Naive B cell (primary cell): Measurements from ENCODE around the gene NR4A3. TPM values are rescaled to one million over a fixed set of nuclear protein-coding genes. Genes with fewer than 3 reads are reported as not detected.
"Not testable (repeated sequence)": the region's sequence is repeated elsewhere in the genome, so short reads cannot be mapped to it uniquely, and the experiment has no call there.

Experiments
- ATAC-seq, 2 donors: fragments of 150-1000 bp; cut with Tn5 transposase; 2 replicates each; pipeline ENCODE4 v1.10.0; 2021; ENCODE audit warnings: low read depth in 2 of 2, mild to moderate bottlenecking in 2 of 2, moderate library complexity in 2 of 2
- DNase-seq: peaks from one replicate; pipeline ENCODE4 v3.0.0; 2022
- H3K27ac Mint-ChIP-seq, 6 donors: one replicate each; pipeline ENCODE4 v1.8.0; 2020 to 2022; ENCODE audit warnings: mild to moderate bottlenecking in 6 of 6, mixed read lengths in 6 of 6, moderate library complexity in 5 of 6, inconsistent platforms in 2 of 6
- H3K27me3 Mint-ChIP-seq, 3 donors: one replicate each; pipeline ENCODE4 v1.8.0; 2021 to 2022; ENCODE audit warnings: mixed read lengths in 3 of 3, mild to moderate bottlenecking in 1 of 3
- H3K36me3 Mint-ChIP-seq, 2 donors: one replicate each; pipeline ENCODE4 v1.8.0; 2020 to 2022; ENCODE audit warnings: mixed read lengths in 2 of 2, inconsistent platforms in 1 of 2, mild to moderate bottlenecking in 1 of 2
- H3K4me1 Mint-ChIP-seq, 3 donors: one replicate each; pipeline ENCODE4 v1.8.0; 2020 to 2022; ENCODE audit warnings: mixed read lengths in 3 of 3, inconsistent platforms in 1 of 3, mild to moderate bottlenecking in 1 of 3, moderate library complexity in 1 of 3
- H3K4me3 Mint-ChIP-seq, 8 donors: one replicate each; pipeline ENCODE4 v1.8.0; 2020 to 2022; ENCODE audit warnings: mild to moderate bottlenecking in 8 of 8, mixed read lengths in 8 of 8, moderate library complexity in 8 of 8, inconsistent platforms in 2 of 8
- H3K9me3 Mint-ChIP-seq, 7 donors: one replicate each; pipeline ENCODE4 v1.8.0; 2020 to 2022; ENCODE audit warnings: mixed read lengths in 7 of 7, mild to moderate bottlenecking in 5 of 7, inconsistent platforms in 2 of 7, moderate library complexity in 1 of 7
- polyA plus RNA-seq, 6 donors: library from polyadenylated mRNA; unstranded; fragments of 300-500 nt; fragmentation: Illumina TruSeq; gene quantifications; one replicate each; pipeline ENCODE4 v1.2.3, GENCODE V29; 2021; ENCODE audit warnings: low read depth in 6 of 6

NR4A3 gene
- 1 to 10 TPM; 1.3 to 5.2 (median 2.5) TPM for polyA plus RNA-seq

GRCh38 chr9:99821396-99822108 lies at the start of gene NR4A3:
Gene NR4A3 (plus strand): TSS chr9:99821885. CDS start chr9:99828043, 6,158 bp downstream.
- H3K9me3 Mint-ChIP-seq: no peaks in the 10 kb centered on the region
- H3K27me3 Mint-ChIP-seq: peaks cover 44 to 49% (median 47%) of the 10 kb centered on the region in 3 donors
- H3K27ac Mint-ChIP-seq: peak within 1 kb of the TSS; percentile 97 to 100 (median 100)
- peak within 1 kb of the TSS; percentile 92 to 100 (median 98) for H3K4me3 Mint-ChIP-seq
- DNase-seq: peak; percentile 93
- no peaks in the 10 kb centered on the region for H3K36me3 Mint-ChIP-seq
- ATAC-seq: peak; percentile 29 to 33
- H3K4me1 Mint-ChIP-seq: peaks cover 54 to 74% (median 65%) of the 10 kb centered on the region in 3 donors

GRCh38 chr9:99773468-99774138 lies 48.1 kb upstream of the NR4A3 start:
- no peak overlapping the region for H3K4me3 Mint-ChIP-seq
- DNase-seq (no peak), ATAC-seq (no peak)
- H3K9me3 Mint-ChIP-seq: no peaks in the 10 kb centered on the region
- peaks cover 0 to 19% (median 15%) of the 10 kb centered on the region in 3 donors for H3K27me3 Mint-ChIP-seq
- H3K27ac Mint-ChIP-seq: no peak overlapping the region
- no peaks in the 10 kb centered on the region for H3K4me1 Mint-ChIP-seq
- peaks cover 0 to 4% of the 10 kb centered on the region in 2 donors for H3K36me3 Mint-ChIP-seq

- DNase-seq (no peak), ATAC-seq (no peak)
- H3K27me3 Mint-ChIP-seq: peaks cover 0 to 15% (median 10%) of the 10 kb centered on the region in 3 donors
Measured at GRCh38 chr9:99778308-99778707, 43.4 kb upstream of the NR4A3 start.

GRCh38 chr9:99778836-99779235 lies 42.8 kb upstream of the NR4A3 start:
- no peaks in the 10 kb centered on the region for H3K9me3 Mint-ChIP-seq
- H3K27ac Mint-ChIP-seq: peak overlapping the region in 1 of 6 donors; percentile 48
- peaks cover 8 to 9% (median 8%) of the 10 kb centered on the region in 3 donors for H3K4me1 Mint-ChIP-seq
- no peak overlapping the region for H3K4me3 Mint-ChIP-seq
- DNase-seq: no peak
- H3K27me3 Mint-ChIP-seq: peaks cover 0 to 15% (median 10%) of the 10 kb centered on the region in 3 donors
- no peak for ATAC-seq
- H3K36me3 Mint-ChIP-seq: peaks cover 0 to 4% of the 10 kb centered on the region in 2 donors

More at GRCh38 chr9:99778308-99778707, 43.4 kb upstream of the NR4A3 start:
- Mint-ChIP-seq H3K27ac (no peak overlapping the region), H3K4me3 (no peak overlapping the region), H3K4me1 (peaks cover 5 to 6% (median 6%) of the 10 kb centered on the region in 3 donors), H3K36me3 (peaks cover 0 to 4% of the 10 kb centered on the region in 2 donors), H3K9me3 (no peaks in the 10 kb centered on the region)

GRCh38 chr9:99779277-99779676 lies 42.4 kb upstream of the NR4A3 start:
- Mint-ChIP-seq H3K4me3 (no peak overlapping the region), H3K27me3 (peaks cover 0 to 15% (median 10%) of the 10 kb centered on the region in 3 donors), H3K36me3 (peaks cover 0 to 4% of the 10 kb centered on the region in 2 donors), H3K27ac (no peak overlapping the region), H3K9me3 (no peaks in the 10 kb centered on the region), H3K4me1 (peaks cover 8 to 12% (median 9%) of the 10 kb centered on the region in 3 donors)
- DNase-seq (no peak), ATAC-seq (no peak)

GRCh38 chr9:99782349-99782748 lies 39.3 kb upstream of the NR4A3 start:
- H3K4me1 Mint-ChIP-seq: peaks cover 8 to 12% (median 9%) of the 10 kb centered on the region in 3 donors
- H3K27ac Mint-ChIP-seq, ATAC-seq, H3K36me3 Mint-ChIP-seq, H3K4me3 Mint-ChIP-seq, H3K27me3 Mint-ChIP-seq, DNase-seq, H3K9me3 Mint-ChIP-seq: not testable (repeated sequence)

GRCh38 chr9:99782962-99783718 lies 38.5 kb upstream of the NR4A3 start:
- H3K27ac Mint-ChIP-seq: peak overlapping the region in 3 of 6 donors; percentile 3 to 62 (median 53)
- H3K4me1 Mint-ChIP-seq: peaks cover 8 to 12% (median 9%) of the 10 kb centered on the region in 3 donors
- H3K4me3 Mint-ChIP-seq: peak overlapping the region in 2 of 8 donors; percentile 57 to 66
- peak; percentile 95 to 97 for ATAC-seq
- DNase-seq: peak; percentile 34
- H3K36me3 Mint-ChIP-seq: no peaks in the 10 kb centered on the region
- H3K27me3 Mint-ChIP-seq: peaks cover 0 to 4% (median 0%) of the 10 kb centered on the region in 3 donors
- H3K9me3 Mint-ChIP-seq: no peaks in the 10 kb centered on the region

GRCh38 chr9:99783799-99784198 lies 37.9 kb upstream of the NR4A3 start:
- Mint-ChIP-seq H3K9me3 (no peaks in the 10 kb centered on the region), H3K27me3 (peaks cover 0 to 4% (median 0%) of the 10 kb centered on the region in 3 donors), H3K27ac (peak overlapping the region in 2 of 6 donors; percentile 1 to 80), H3K36me3 (no peaks in the 10 kb centered on the region), H3K4me1 (peaks cover 8 to 12% (median 9%) of the 10 kb centered on the region in 3 donors), H3K4me3 (no peak overlapping the region)
- DNase-seq: no peak
- ATAC-seq: no peak

- H3K36me3 Mint-ChIP-seq: no peaks in the 10 kb centered on the region
- peaks cover 0 to 4% (median 0%) of the 10 kb centered on the region in 3 donors for H3K27me3 Mint-ChIP-seq
- peaks cover 8 to 12% (median 9%) of the 10 kb centered on the region in 3 donors for H3K4me1 Mint-ChIP-seq
- DNase-seq (no peak), ATAC-seq (no peak)
- peaks cover 0 to 3% (median 0%) of the 10 kb centered on the region in 7 donors for H3K9me3 Mint-ChIP-seq
- H3K4me3 Mint-ChIP-seq: no peak overlapping the region
- peak overlapping the region in 2 of 6 donors; percentile 24 to 41 for H3K27ac Mint-ChIP-seq
Measured at GRCh38 chr9:99785010-99785590, 36.6 kb upstream of the NR4A3 start.

GRCh38 chr9:99787556-99787955 lies 34.1 kb upstream of the NR4A3 start:
- Mint-ChIP-seq H3K27ac (no peak overlapping the region), H3K36me3 (no peaks in the 10 kb centered on the region), H3K9me3 (peaks cover 0 to 7% (median 0%) of the 10 kb centered on the region in 7 donors), H3K4me1 (peaks cover 8 to 12% (median 9%) of the 10 kb centered on the region in 3 donors), H3K4me3 (no peak overlapping the region), H3K27me3 (peaks cover 0 to 4% (median 0%) of the 10 kb centered on the region in 3 donors)
- DNase-seq (no peak), ATAC-seq (no peak)

GRCh38 chr9:99793528-99793927 lies 28.2 kb upstream of the NR4A3 start:
- Mint-ChIP-seq H3K4me3 (no peak overlapping the region), H3K27me3 (no peaks in the 10 kb centered on the region), H3K27ac (no peak overlapping the region), H3K4me1 (peaks cover 0 to 6% (median 0%) of the 10 kb centered on the region in 3 donors), H3K36me3 (peaks cover 4% of the 10 kb centered on the region in 2 donors), H3K9me3 (peaks cover 0 to 7% (median 0%) of the 10 kb centered on the region in 7 donors)
- DNase-seq: no peak
- no peak for ATAC-seq

GRCh38 chr9:99796231-99796630 lies 25.5 kb upstream of the NR4A3 start:
- Mint-ChIP-seq H3K27me3 (no peaks in the 10 kb centered on the region), H3K9me3 (peaks cover 0 to 5% (median 0%) of the 10 kb centered on the region in 7 donors), H3K27ac (peak overlapping the region in 2 of 6 donors; percentile 38 to 39), H3K4me1 (peaks cover 0 to 6% (median 0%) of the 10 kb centered on the region in 3 donors), H3K4me3 (no peak overlapping the region), H3K36me3 (peaks cover 4 to 11% of the 10 kb centered on the region in 2 donors)
- DNase-seq (no peak), ATAC-seq (no peak)
